HepG2 (cell line): ENCODE results near the gene ZBTB48. TPM values are rescaled to one million over a fixed set of nuclear protein-coding genes. Genes with fewer than 3 reads are reported as not detected.

Experiments
- ARID4A ChIP-seq: sonication (generic); formaldehyde crosslinking; IDR thresholded peaks from 2 replicates; pipeline ENCODE4 v1.5.0; 2020; ENCODE audit warnings: mild to moderate bottlenecking, missing genetic modification reagents, borderline replicate concordance
- EEA1 ChIP-seq: sonication (generic); formaldehyde crosslinking; IDR thresholded peaks from 2 replicates; pipeline ENCODE4 v1.5.1; 2020; ENCODE audit warnings: mild to moderate bottlenecking, missing genetic modification reagents, borderline replicate concordance
- HDAC6 ChIP-seq: fragments of 200-600 bp; sonication (generic); IDR thresholded peaks from 2 replicates; pipeline ENCODE4 v1.7.0; 2017; ENCODE audit warnings: mild to moderate bottlenecking, antibody characterized with exemption, low read length, low read depth
- HOXA3 ChIP-seq: sonication (generic); formaldehyde crosslinking; IDR thresholded peaks from 2 replicates; pipeline ENCODE4 v1.5.0; 2020; ENCODE audit warnings: missing genetic modification reagents
- JUNB ChIP-seq: sonication (generic); formaldehyde crosslinking; IDR thresholded peaks from 2 replicates; pipeline ENCODE4 v1.8.0; 2022; ENCODE audit warnings: missing genetic modification reagents, mild to moderate bottlenecking, borderline replicate concordance
- KDM2A ChIP-seq: sonication (generic); formaldehyde crosslinking; IDR thresholded peaks from 2 replicates; pipeline ENCODE4 v1.4.0; 2020; ENCODE audit warnings: low read depth, missing genetic modification reagents, borderline replicate concordance
- NRL ChIP-seq: sonication (generic); formaldehyde crosslinking; IDR thresholded peaks from 2 replicates; pipeline ENCODE4 v1.5.0; 2020; ENCODE audit warnings: missing genetic modification reagents, mild to moderate bottlenecking, moderate library complexity, borderline replicate concordance
- RXRA ChIP-seq: sonication (generic); formaldehyde crosslinking; IDR thresholded peaks from 2 replicates; pipeline ENCODE4 v1.5.1; 2020; ENCODE audit warnings: missing genetic modification reagents
- ZBED4 ChIP-seq: sonication (generic); formaldehyde crosslinking; IDR thresholded peaks from 2 replicates; pipeline ENCODE4 v1.4.0; 2020; ENCODE audit warnings: missing genetic modification reagents, borderline replicate concordance
- ZBTB34 ChIP-seq: sonication (generic); formaldehyde crosslinking; IDR thresholded peaks from 2 replicates; pipeline ENCODE4 v1.8.0; 2022; ENCODE audit warnings: mild to moderate bottlenecking, missing genetic modification reagents
- ZNF142 ChIP-seq: sonication (generic); formaldehyde crosslinking; IDR thresholded peaks from 2 replicates; pipeline ENCODE4 v1.4.0; 2020; ENCODE audit warnings: missing genetic modification reagents
- ZNF230 ChIP-seq: sonication (generic); formaldehyde crosslinking; IDR thresholded peaks from 2 replicates; pipeline ENCODE4 v1.4.0; 2020; ENCODE audit warnings: mild to moderate bottlenecking, missing genetic modification reagents
- ZNF776 ChIP-seq: sonication (generic); formaldehyde crosslinking; IDR thresholded peaks from 2 replicates; pipeline ENCODE4 v1.4.0; 2020; ENCODE audit warnings: mild to moderate bottlenecking, missing genetic modification reagents
- polyA plus RNA-seq, 8 experiments: library from polyadenylated mRNA; depleted of rRNA in 3 of 8; stranded (reverse) in 7 of 8; unstranded in 1 of 8; fragments of >200 nt; fragmentation: Illumina TruSeq in 4 of 8; extraction: Trizol in 4 of 8; gene quantifications; 2 replicates each; pipeline versions ENCODE4 v1.2.1 to v1.2.3, GENCODE V29; 2011 to 2016; ENCODE audit warnings: low read depth in 4 of 8, missing spikeins in 1 of 8, mixed read lengths in 1 of 8; ENCODE audit not compliant: insufficient read depth in 1 of 8
- total RNA-seq, 5 experiments: library from RNA; depleted of rRNA; stranded (reverse); fragments of >200 nt; fragmentation: Illumina TruSeq; extraction: Trizol; gene quantifications; 2 replicates each; pipeline ENCODE4 v1.2.3, GENCODE V29; 2016; ENCODE audit warnings: low read depth in 1 of 5

The ZBTB48 gene
- total and polyA plus RNA-seq, 2 of the 13 experiments (the other 11 are each of a cell fraction or from before 2014, with no cell fraction given) = 13.0 to 17.1 TPM

GRCh38 chr1:6613361-6614018 lies 33.7 kb downstream of the ZBTB48 start, which contains the start of gene PHF13 (continued):
- TF ChIP-seq JUNB (CRISPR knock-in tag) (no peak), ZBTB34 (CRISPR knock-in tag) (no peak), RXRA (peak; percentile 70), ZBED4 (peak; percentile 17; the same call in 1 of the 2 replicates), ZNF142 (CRISPR knock-in tag) (peak; percentile 62), HDAC6 (no peak), NRL (CRISPR knock-in tag) (no peak), ZNF230 (CRISPR knock-in tag) (no peak), ZNF776 (CRISPR knock-in tag) (no peak), HOXA3 (CRISPR knock-in tag) (peak; percentile 74), EEA1 (CRISPR knock-in tag) (no peak), ARID4A (peak; percentile 82), KDM2A (CRISPR knock-in tag) (peak; percentile 69; the same call in 1 of the 2 replicates)
